ENCODE measurements around the gene RAB31.

The RAB31 gene

GRCh38 chr18:9715978-9716774, 8.1 kb downstream of the RAB31 start:
- no peak for TF ChIP-seq CTCF (IDR thresholded peaks at IDR 0.05; ENCODE audit: low read depth, low read length)
- no peak for DNase-seq (ENCODE audit: extremely low read depth, low read depth)

GRCh38 chr18:9716780-9717563, 8.9 kb downstream of the RAB31 start:
- no peak for DNase-seq (ENCODE audit: extremely low read depth, low read depth)
- TF ChIP-seq CTCF (IDR thresholded peaks at IDR 0.05; ENCODE audit: low read depth, low read length) = no peak

- TF ChIP-seq CTCF (IDR thresholded peaks at IDR 0.05; ENCODE audit: low read depth, low read length) = no peak
- no peak for DNase-seq (ENCODE audit: extremely low read depth, low read depth)
Observed at GRCh38 chr18:9719421-9719981, 11.4 kb downstream of the RAB31 start.

GRCh38 chr18:9720327-9720726, 12.2 kb downstream of the RAB31 start:
- no peak for TF ChIP-seq CTCF (IDR thresholded peaks at IDR 0.05; ENCODE audit: low read depth, low read length)
- DNase-seq (ENCODE audit: extremely low read depth, low read depth) = no peak

GRCh38 chr18:9721893-9722550, 13.9 kb downstream of the RAB31 start:
- no peak for TF ChIP-seq CTCF (IDR thresholded peaks at IDR 0.05; ENCODE audit: low read depth, low read length)
- no peak for DNase-seq (ENCODE audit: extremely low read depth, low read depth)

- no peak for DNase-seq (ENCODE audit: extremely low read depth, low read depth)
Observed at GRCh38 chr18:9722691-9723090, 14.6 kb downstream of the RAB31 start.

More at GRCh38 chr18:9722691-9723090, 14.6 kb downstream of the RAB31 start:
- no peak for TF ChIP-seq CTCF (IDR thresholded peaks at IDR 0.05; ENCODE audit: low read depth, low read length)

Data from AG09319 (cell line).